H1 (cell line): ENCODE measurements around the gene SCAMP2. TPM values are rescaled to one million over a fixed set of nuclear protein-coding genes. Genes with fewer than 3 reads are reported as not detected.

Source experiments
- CTCF ChIA-PET: fragments of 300-600 bp; sonication (Branson Sonifier 250); formaldehyde crosslinking; loops from one replicate; lab custom pipeline; 2021; ENCODE audit not compliant: partially characterized antibody; lab: Charles Lee
- POLR2A ChIA-PET: fragments of 300-600 bp; sonication (Branson Sonifier 250); formaldehyde crosslinking; loops from one replicate; lab custom pipeline; 2021; ENCODE audit warnings: inconsistent platforms; ENCODE audit not compliant: partially characterized antibody; lab: Charles Lee
- DNase-seq, 2 experiments: peaks; one replicate each; pipeline versions ENCODE4 v3.0.0 to v3.0.0-alpha.2; 2010 to 2022; ENCODE audit warnings: low spot score in 2 of 2, low read depth in 1 of 2, mixed read lengths in 1 of 2
- FAIRE-seq: peaks from 2 replicates; lab custom pipeline; 2011; peaks lifted over from hg19 to GRCh38; lab: Jason Lieb, UNC
- H2AFZ ChIP-seq: 2 replicates; pipeline ENCODE4 v1.8.1; 2012; ENCODE audit warnings: low read length, inconsistent platforms
- H2AK5ac ChIP-seq: 2 replicates; pipeline ENCODE4 v1.6.1; 2013; ENCODE audit warnings: low read depth, low read length
- H2BK120ac ChIP-seq: replicated peaks from 2 replicates; pipeline ENCODE3; 2013; ENCODE audit warnings: low read depth, low read length, inconsistent platforms
- H2BK12ac ChIP-seq: 2 replicates; pipeline ENCODE4 v1.6.1; 2013; ENCODE audit warnings: low read depth, low read length
- H2BK15ac ChIP-seq: 2 replicates; pipeline ENCODE4 v1.6.1; 2013; ENCODE audit warnings: low read length
- H2BK20ac ChIP-seq: 2 replicates; pipeline ENCODE4 v1.6.1; 2013; ENCODE audit warnings: low read length
- H2BK5ac ChIP-seq: 2 replicates; pipeline ENCODE4 v1.6.1; 2013; ENCODE audit warnings: low read depth, low read length
- H3K14ac ChIP-seq: 2 replicates; pipeline ENCODE4 v1.6.1; 2013; ENCODE audit warnings: inconsistent platforms; ENCODE audit not compliant: insufficient read length
- H3K18ac ChIP-seq: 2 replicates; pipeline ENCODE4 v1.6.1; 2013; ENCODE audit warnings: low read length; ENCODE audit errors: extremely low read depth
- H3K23ac ChIP-seq: 2 replicates; pipeline ENCODE4 v1.6.1; 2013; ENCODE audit warnings: inconsistent platforms; ENCODE audit not compliant: insufficient read length
- H3K23me2 ChIP-seq: 2 replicates; pipeline ENCODE4 v1.6.1; 2013; ENCODE audit warnings: low read depth, low read length
- H3K27ac ChIP-seq: 2 replicates; pipeline ENCODE4 v1.6.1; 2011; ENCODE audit warnings: low read depth, low read length, inconsistent platforms
- H3K27me3 ChIP-seq, 4 experiments: replicated peaks in 1 of 4; 1 replicate in 1 of 4; 2 replicates in 3 of 4; pipeline versions ENCODE4 v1.6.1 to v1.8.1; 2011 to 2013; ENCODE audit warnings: low read length in 3 of 4, mild to moderate bottlenecking in 3 of 4, inconsistent platforms in 2 of 4, mixed read lengths in 2 of 4, moderate library complexity in 1 of 4; ENCODE audit not compliant: control insufficient read depth in 3 of 4, insufficient read depth in 3 of 4; ENCODE audit errors: extremely low read depth in 1 of 4
- H3K36me3 ChIP-seq, 4 experiments: 2 replicates each; pipeline versions ENCODE4 v1.6.1 to v1.8.1; 2011 to 2013; ENCODE audit warnings: mild to moderate bottlenecking in 4 of 4, low read length in 3 of 4, moderate library complexity in 2 of 4, control low read depth in 1 of 4, inconsistent platforms in 1 of 4; ENCODE audit not compliant: insufficient read depth in 4 of 4, control insufficient read depth in 2 of 4
- H3K4ac ChIP-seq: replicated peaks from 2 replicates; pipeline ENCODE3; 2013; ENCODE audit warnings: low read length, low read depth, mixed read lengths, inconsistent platforms; ENCODE audit not compliant: insufficient read length
- H3K4me1 ChIP-seq, 4 experiments: replicated peaks in 1 of 4; 1 replicate in 1 of 4; 2 replicates in 3 of 4; pipeline versions ENCODE4 v1.6.1 to v1.8.1; 2011 to 2013; ENCODE audit warnings: low read length in 3 of 4, inconsistent platforms in 2 of 4, mixed read lengths in 1 of 4; ENCODE audit not compliant: insufficient read depth in 4 of 4, control insufficient read depth in 3 of 4
- H3K4me2 ChIP-seq, 2 experiments: 2 replicates each; pipeline versions ENCODE4 v1.6.1 to v1.8.1; 2011 to 2013; ENCODE audit warnings: low read depth in 2 of 2, low read length in 2 of 2, control low read depth in 1 of 2, inconsistent platforms in 1 of 2, mild to moderate bottlenecking in 1 of 2; ENCODE audit not compliant: insufficient read depth in 1 of 2
- H3K4me3 ChIP-seq, 4 experiments: fragments of 200-600, 300-600 bp in 1 of 4; sonication (generic), shearing (Covaris generic), sonication (Bioruptor Twin) in 1 of 4; 2 replicates each; pipeline versions ENCODE4 v1.5.1 to v1.8.1; 2011 to 2016; ENCODE audit warnings: low read length in 4 of 4, low read depth in 3 of 4, control low read depth in 2 of 4, inconsistent platforms in 2 of 4, mild to moderate bottlenecking in 2 of 4, mixed read lengths in 1 of 4, moderate library complexity in 1 of 4; ENCODE audit not compliant: insufficient read depth in 2 of 4; ENCODE audit errors: extremely low read depth in 1 of 4
- H3K56ac ChIP-seq: replicated peaks from 2 replicates; pipeline ENCODE3; 2013; ENCODE audit warnings: low read depth, mild to moderate bottlenecking, mixed read lengths, low read length, inconsistent platforms; ENCODE audit not compliant: insufficient read length
- H3K79me1 ChIP-seq: 2 replicates; pipeline ENCODE4 v1.6.1; 2013; ENCODE audit warnings: low read depth, low read length, control low read depth
- H3K79me2 ChIP-seq, 2 experiments: 2 replicates each; pipeline versions ENCODE4 v1.6.1 to v1.8.1; 2012 to 2013; ENCODE audit warnings: low read length in 2 of 2, mild to moderate bottlenecking in 2 of 2, inconsistent platforms in 1 of 2; ENCODE audit not compliant: insufficient read depth in 2 of 2, control insufficient read depth in 1 of 2
- H3K9ac ChIP-seq, 4 experiments: replicated peaks in 1 of 4; 1 replicate in 1 of 4; 2 replicates in 3 of 4; pipeline versions ENCODE4 v1.6.1 to v1.8.1; 2011 to 2013; ENCODE audit warnings: low read depth in 3 of 4, low read length in 3 of 4, control low read depth in 2 of 4, mild to moderate bottlenecking in 2 of 4, moderate library complexity in 2 of 4, inconsistent platforms in 1 of 4; ENCODE audit errors: extremely low read depth in 1 of 4
- H3K9me3 ChIP-seq, 2 experiments: 2 replicates each; pipeline versions ENCODE4 v1.6.1 to v1.8.1; 2012 to 2013; ENCODE audit warnings: mild to moderate bottlenecking in 2 of 2, moderate library complexity in 2 of 2, control low read depth in 1 of 2, inconsistent platforms in 1 of 2, low read depth in 1 of 2, low read length in 1 of 2, mixed read lengths in 1 of 2; ENCODE audit not compliant: insufficient read depth in 2 of 2
- H4K20me1 ChIP-seq, 2 experiments: replicated peaks in 1 of 2; 2 replicates each; pipeline versions ENCODE3 to v1.8.1; 2011 to 2013; ENCODE audit warnings: inconsistent platforms in 2 of 2, low read length in 2 of 2, mild to moderate bottlenecking in 1 of 2; ENCODE audit not compliant: insufficient read depth in 2 of 2, control insufficient read depth in 1 of 2
- H4K5ac ChIP-seq: 2 replicates; pipeline ENCODE4 v1.6.1; 2013; ENCODE audit warnings: low read length, low read depth, mixed read lengths, inconsistent platforms; ENCODE audit not compliant: insufficient read length
- H4K8ac ChIP-seq: 2 replicates; pipeline ENCODE4 v1.8.0; 2013; ENCODE audit warnings: mild to moderate bottlenecking, moderate library complexity, low read length, inconsistent platforms; ENCODE audit not compliant: insufficient read depth; ENCODE audit errors: extremely low read depth
- H4K91ac ChIP-seq: replicated peaks from 2 replicates; pipeline ENCODE3; 2013; ENCODE audit warnings: low read length, mixed read lengths, inconsistent platforms; ENCODE audit not compliant: insufficient read length
- EGR1 ChIP-seq: IDR thresholded peaks from 2 replicates; pipeline ENCODE4 v1.6.1; 2011; ENCODE audit warnings: low read depth, low read length, borderline replicate concordance
- EZH2 ChIP-seq: fragments of 200-600 bp; sonication (generic); IDR thresholded peaks from 2 replicates; pipeline ENCODE4 v1.7.1; 2012; ENCODE audit warnings: low read depth, mild to moderate bottlenecking, moderate library complexity, low read length, inconsistent platforms; ENCODE audit not compliant: severe bottlenecking
- FOSL1 ChIP-seq: IDR thresholded peaks from 2 replicates; pipeline ENCODE4 v1.6.1; 2011; ENCODE audit warnings: mild to moderate bottlenecking, low read depth, low read length, moderate library complexity; ENCODE audit not compliant: insufficient read depth
- NRF1 ChIP-seq: IDR thresholded peaks from 2 replicates; pipeline ENCODE4 v1.6.1; 2011; ENCODE audit warnings: mild to moderate bottlenecking, low read depth, low read length, improper control_type of control experiment
- POLR2AphosphoS5 ChIP-seq: IDR thresholded peaks from 2 replicates; pipeline ENCODE4 v1.6.1; 2011; ENCODE audit warnings: low read depth, low read length
- WGBS, 2 experiments: shearing (Covaris generic) in 1 of 2; methylation state at CpG; one replicate each; pipeline versions ENCODE4 v1.1.6 to v1.1.7; 2013 to 2015; ENCODE audit warnings: low lambda C conversion rate in 2 of 2, mixed read lengths in 2 of 2, inconsistent platforms in 1 of 2, low coverage in 1 of 2, missing lambda C conversion rate in 1 of 2; ENCODE audit not compliant: insufficient replicate concordance in 2 of 2, insufficient coverage in 1 of 2, insufficient read length in 1 of 2; ENCODE audit errors: extremely low coverage in 1 of 2, missing lambda C conversion rate in 1 of 2; 5-methylcytosine and 5-hydroxymethylcytosine counted together
- polyA plus RNA-seq, 7 experiments: library from polyadenylated mRNA; depleted of rRNA in 3 of 7; stranded (reverse) in 5 of 7; unstranded in 2 of 7; fragments of >200 nt in 5 of 7; fragments of 200-250 nt in 2 of 7; gene quantifications; 1 replicate in 5 of 7; 2 replicates in 1 of 7; 4 replicates in 1 of 7; pipeline versions ENCODE4 v1.2.1 to v1.2.3, GENCODE V29; 2011 to 2013; ENCODE audit warnings: missing spikeins in 2 of 7, mixed read lengths in 2 of 7
- total RNA-seq: library from RNA; stranded (reverse); fragmentation: NEBNext Ultra II Directional; extraction: Animal tissue kit (Norgen Biotek cat#: 25700); gene quantifications from 2 replicates; pipeline ENCODE4 v1.2.1, GENCODE V29; 2021

Gene SCAMP2
- total and polyA plus RNA-seq, 2 of the 8 experiments (the other 6 are each of a cell fraction or from before 2014, with no cell fraction given) = 41.7 to 131 TPM

DNA sequence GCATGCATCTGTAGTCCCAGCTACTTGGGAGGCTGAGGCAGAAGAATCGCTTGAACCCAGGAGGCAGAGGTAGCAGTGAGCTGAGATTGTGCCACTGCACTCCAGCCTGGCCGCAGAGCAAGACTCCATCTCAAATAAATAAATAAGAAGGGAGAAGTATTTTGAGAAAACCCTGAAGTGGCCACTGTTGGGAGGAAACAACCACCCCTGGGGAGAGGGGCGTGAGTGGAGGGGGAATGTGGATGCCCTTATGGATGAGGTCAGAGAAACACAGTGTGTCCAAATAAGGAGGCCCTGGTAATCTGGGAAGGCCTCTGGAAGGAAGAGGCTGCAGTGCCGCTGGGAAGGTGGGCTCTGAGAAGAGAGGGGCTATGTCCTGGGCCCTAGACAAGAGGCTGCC is 50.9 kb downstream of the SCAMP2 start:
- no peak overlapping the region for H2AK5ac ChIP-seq
- no peaks in the 10 kb centered on the region for H3K36me3 ChIP-seq
- no peak overlapping the region for H3K27ac ChIP-seq
- no peaks in the 10 kb centered on the region for H4K20me1 ChIP-seq
- FAIRE-seq (no peak), DNase-seq (no peak)
- H2BK15ac ChIP-seq = no peak overlapping the region
- no peak overlapping the region for H2BK20ac ChIP-seq
- no peak overlapping the region for H3K4me2 ChIP-seq
- H3K56ac ChIP-seq = no peak overlapping the region
- H3K9me3 ChIP-seq = no peaks in the 10 kb centered on the region
- H3K79me1 ChIP-seq = no peaks in the 10 kb centered on the region
- no peak overlapping the region for H3K9ac ChIP-seq
- H2BK12ac ChIP-seq = no peak overlapping the region
- TF ChIP-seq EGR1 = no peak
- no peak for TF ChIP-seq POLR2AphosphoS5
- no peak for TF ChIP-seq EZH2
- no peak for TF ChIP-seq NRF1
- no peak for TF ChIP-seq FOSL1
- H3K4ac ChIP-seq = no peak overlapping the region
- WGBS, 2 experiments = 84% methylated on average over 4 of the region's 4 CpGs; no CpG with 5 or more reads in 1 of the 2 experiments
- no peak overlapping the region for H3K14ac ChIP-seq
- POLR2A ChIA-PET = interaction anchor here (1.2 to 1.8 kb wide), 2 partner anchors 9 to 16 kb away, joined by 3 to 5 read pairs; no protein-coding TSS in a partner anchor
- no peak overlapping the region for H4K91ac ChIP-seq
- no peak overlapping the region for H3K23ac ChIP-seq
- H3K18ac ChIP-seq = no peak overlapping the region
- no peak overlapping the region for H2BK120ac ChIP-seq
- CTCF ChIA-PET = interaction anchor here (1.3 to 15.7 kb wide), 3 partner anchors 16 to 51 kb away, joined by 3 to 135 read pairs (median 22); no protein-coding TSS in a partner anchor
- H3K4me1 ChIP-seq = peaks cover 0 to 14% (median 5%) of the 10 kb centered on the region in 4 experiments; a peak in 5 of 7 replicates
- H3K79me2 ChIP-seq = no peaks in the 10 kb centered on the region
- H2AFZ ChIP-seq = no peak overlapping the region
- H3K23me2 ChIP-seq = 0 out of 2 replicates have a peak, but pooled peaks cover 4% of the 10 kb centered on the region
- no peak overlapping the region for H4K5ac ChIP-seq
- peaks cover 4 to 35% (median 23%) of the 10 kb centered on the region in 4 experiments for H3K27me3 ChIP-seq
- H3K4me3 ChIP-seq = no peak overlapping the region
- H4K8ac ChIP-seq = no peak overlapping the region
- H2BK5ac ChIP-seq = no peak overlapping the region
